ENCODE data around the gene SCN2A. TPM values are rescaled to one million over a fixed set of nuclear protein-coding genes. Genes with fewer than 3 reads are reported as not detected.
A peak's percentile ranks its signal among the peaks of the same experiment; 100 is the strongest.

SCN2A gene
- total RNA-seq, 1 donor from 2014 or later, result 10.1 TPM

- DNase-seq (ENCODE audit: low spot score), result no peak
These were observed 181.0 kb downstream of the SCN2A start for GRCh38 chr2:165420231-165420630.

GRCh38 chr2:165423081-165423480 lies 183.9 kb downstream of the SCN2A start:
- no peak for DNase-seq (ENCODE audit: low spot score)

- no peak for DNase-seq (ENCODE audit: low spot score)
These were observed 186.3 kb downstream of the SCN2A start for GRCh38 chr2:165425556-165425955.

GRCh38 chr2:165427686-165428085 lies 188.5 kb downstream of the SCN2A start:
- DNase-seq (ENCODE audit: low spot score), result no peak

- no peak for DNase-seq (ENCODE audit: low spot score)
These were observed 189.7 kb downstream of the SCN2A start for GRCh38 chr2:165428926-165429325.

- no peak for DNase-seq (ENCODE audit: low spot score)
These were observed 191.8 kb downstream of the SCN2A start for GRCh38 chr2:165431014-165431413.

GRCh38 chr2:165432234-165432966 lies 193.2 kb downstream of the SCN2A start:
- no peak for DNase-seq (ENCODE audit: low spot score)

GRCh38 chr2:165434865-165435496 lies 195.8 kb downstream of the SCN2A start:
- no peak for DNase-seq (ENCODE audit: low spot score)

- no peak for DNase-seq (ENCODE audit: low spot score)
These were observed 196.4 kb downstream of the SCN2A start for GRCh38 chr2:165435611-165436010.

- DNase-seq (ENCODE audit: low spot score), result no peak
These were observed 197.3 kb downstream of the SCN2A start for GRCh38 chr2:165436559-165436958.

GRCh38 chr2:165440367-165440766 lies 201.2 kb downstream of the SCN2A start:
- DNase-seq (ENCODE audit: low spot score), result peak; percentile 94

Other genes with a start within 250 kb of the SCN2A start
- 11.8 TPM for gene SCN3A, start 35.4 kb upstream of the SCN2A start, total RNA-seq (ENCODE audit: insufficient read depth, low replicate concordance)
- gene CSRNP3, start 230.3 kb downstream of the SCN2A start, total RNA-seq (ENCODE audit: insufficient read depth, low replicate concordance), result 10.4 TPM